HCT116 (cell line): ENCODE results near the gene HDAC2. TPM values are rescaled to one million over a fixed set of nuclear protein-coding genes. Genes with fewer than 3 reads are reported as not detected.

Source experiments
- ATAC-seq: fragments of 200-7000 bp; cut with Tn5 transposase; 2 replicates; pipeline ENCODE4 v1.9.1; 2020; ENCODE audit warnings: mild to moderate bottlenecking, moderate library complexity
- BruUV-seq: library from RNA; stranded (reverse); fragments of 400-500 nt; replicated peaks from 2 replicates; lab custom pipeline; 2021; lab: Mats Ljungman, UMichigan
- CTCF ChIA-PET: fragments of 300-600 bp; sonication (Branson Sonifier 250); formaldehyde crosslinking; loops from one replicate; lab custom pipeline; 2021; ENCODE audit warnings: antibody characterized with exemption; lab: Charles Lee
- POLR2A ChIA-PET: fragments of 300-600, 350-600 bp; sonication (Branson Sonifier 250); formaldehyde crosslinking; loops from one replicate; lab custom pipeline; 2021; ENCODE audit warnings: antibody characterized with exemption; lab: Charles Lee
- RAD21 ChIA-PET, 2 experiments: fragments of 300-600 bp; sonication (Branson Sonifier 250); formaldehyde crosslinking; loops; one replicate each; lab custom pipeline; 2023; ENCODE audit warnings: low total read pairs in 2 of 2; ENCODE audit not compliant: uncharacterized antibody in 2 of 2, unreplicated experiment in 2 of 2, low non-redundant PET in 1 of 2; lab: Charles Lee
- DNase-seq: peaks from one replicate; pipeline ENCODE4 v3.0.0-alpha.2; 2010; ENCODE audit warnings: low read depth, low spot score
- H2AFZ ChIP-seq: fragments of 200-600 bp; shearing (Covaris generic), sonication (generic); 2 replicates; pipeline ENCODE4 v1.6.1; 2017; ENCODE audit warnings: low read depth, mixed run types, mixed read lengths, antibody characterized with exemption, low read length; ENCODE audit not compliant: poor library complexity, severe bottlenecking
- H3K27ac ChIP-seq: 2 replicates; pipeline ENCODE4 v1.5.1; 2012; ENCODE audit warnings: low read depth, low read length
- H3K27me3 ChIP-seq: fragments of 200-600 bp; sonication (generic); 2 replicates; pipeline ENCODE4 v1.6.1; 2016; ENCODE audit warnings: mixed run types, low read length, mixed read lengths; ENCODE audit not compliant: insufficient read depth
- H3K36me3 ChIP-seq, 2 experiments: fragments of 200-500 bp in 1 of 2; fragments of 200-600 bp in 1 of 2; sonication (Bioruptor generic) in 1 of 2; sonication (generic) in 1 of 2; 2 replicates each; pipeline versions ENCODE4 v1.5.1 to v1.6.1; 2014 to 2016; ENCODE audit warnings: low read length in 2 of 2, inconsistent platforms in 1 of 2, mixed read lengths in 1 of 2, mixed run types in 1 of 2; ENCODE audit not compliant: insufficient read depth in 2 of 2, control insufficient read depth in 1 of 2
- H3K4me1 ChIP-seq, 2 experiments: fragments of 200-600 bp in 1 of 2; sonication (generic) in 1 of 2; 2 replicates each; pipeline versions ENCODE4 v1.5.1 to v1.6.1; 2012 to 2017; ENCODE audit warnings: low read length in 2 of 2, inconsistent platforms in 1 of 2, mild to moderate bottlenecking in 1 of 2, mixed read lengths in 1 of 2, mixed run types in 1 of 2, moderate library complexity in 1 of 2; ENCODE audit not compliant: insufficient read depth in 2 of 2, control insufficient read depth in 1 of 2
- H3K4me2 ChIP-seq: fragments of 200-600 bp; sonication (generic); 2 replicates; pipeline ENCODE4 v1.6.1; 2017; ENCODE audit warnings: mixed run types, low read length, mixed read lengths
- H3K4me3 ChIP-seq, 2 experiments: fragments of 200-600 bp in 1 of 2; sonication (generic) in 1 of 2; replicated peaks in 1 of 2; 2 replicates each; pipeline ENCODE4 v1.5.1; 2011 to 2016; ENCODE audit warnings: low read length in 2 of 2, control low read depth in 1 of 2, low read depth in 1 of 2, mild to moderate bottlenecking in 1 of 2, mixed read lengths in 1 of 2, mixed run types in 1 of 2
- H3K79me2 ChIP-seq: fragments of 200-600 bp; sonication (generic); 2 replicates; pipeline ENCODE4 v1.6.1; 2017; ENCODE audit warnings: mild to moderate bottlenecking, mixed run types, low read length, moderate library complexity, mixed read lengths; ENCODE audit not compliant: insufficient read depth
- H3K9ac ChIP-seq: fragments of 200-600 bp; sonication (generic); 2 replicates; pipeline ENCODE4 v1.6.1; 2016; ENCODE audit warnings: low read length, mixed read lengths
- H3K9me2 ChIP-seq: fragments of 200-600 bp; sonication (generic), shearing (Covaris generic); 2 replicates; pipeline ENCODE4 v1.6.1; 2017; ENCODE audit warnings: mixed run types, mild to moderate bottlenecking, moderate library complexity; ENCODE audit not compliant: insufficient read depth
- H3K9me3 ChIP-seq, 2 experiments: fragments of 200-500 bp in 1 of 2; fragments of 200-600 bp in 1 of 2; sonication (Bioruptor generic) in 1 of 2; sonication (generic) in 1 of 2; 2 replicates each; pipeline ENCODE4 v1.6.1; 2014 to 2017; ENCODE audit warnings: low read length in 2 of 2, mixed read lengths in 2 of 2, inconsistent platforms in 1 of 2, low read depth in 1 of 2, mild to moderate bottlenecking in 1 of 2, mixed run types in 1 of 2, moderate library complexity in 1 of 2; ENCODE audit not compliant: control insufficient read depth in 1 of 2, insufficient read depth in 1 of 2
- H4K20me1 ChIP-seq: fragments of 200-600 bp; sonication (generic), shearing (Covaris generic); 2 replicates; pipeline ENCODE4 v1.6.1; 2017; ENCODE audit warnings: mixed run types, mild to moderate bottlenecking, moderate library complexity; ENCODE audit not compliant: insufficient read depth
- CTCF ChIP-seq, 3 experiments: fragments of 200-600 bp in 1 of 3; sonication (generic) in 1 of 3; IDR thresholded peaks in 2 of 3; conservative IDR thresholded peaks in 1 of 3; 2 replicates each; pipeline ENCODE4 v1.5.1; 2012 to 2017; ENCODE audit warnings: low read depth in 2 of 3, low read length in 2 of 3, antibody characterized with exemption in 1 of 3, borderline replicate concordance in 1 of 3, control low read depth in 1 of 3, mild to moderate bottlenecking in 1 of 3, mixed read lengths in 1 of 3, mixed run types in 1 of 3, moderate library complexity in 1 of 3; ENCODE audit not compliant: insufficient read depth in 1 of 3
- EGR1 ChIP-seq: IDR thresholded peaks from 2 replicates; pipeline ENCODE4 v1.6.1; 2012; ENCODE audit warnings: low read depth
- EZH2 ChIP-seq: fragments of 200-600 bp; sonication (generic); IDR thresholded peaks from 2 replicates; pipeline ENCODE4 v1.6.1; 2017; ENCODE audit warnings: antibody characterized with exemption, mixed run types
- MAX ChIP-seq: IDR thresholded peaks from 2 replicates; pipeline ENCODE4 v1.6.1; 2012
- REST ChIP-seq: IDR thresholded peaks from 2 replicates; pipeline ENCODE4 v1.6.1; 2012; ENCODE audit warnings: low read depth
- SRF ChIP-seq: IDR thresholded peaks from 2 replicates; pipeline ENCODE4 v1.6.1; 2012; ENCODE audit warnings: low read depth
- TCF7L2 ChIP-seq: IDR thresholded peaks from 2 replicates; pipeline ENCODE4 v1.7.0; 2011; ENCODE audit warnings: borderline replicate concordance, inconsistent platforms; ENCODE audit not compliant: insufficient read depth, insufficient read length; ENCODE audit errors: extremely low read depth
- ZBTB33 ChIP-seq: IDR thresholded peaks from 2 replicates; pipeline ENCODE4 v1.6.1; 2011; ENCODE audit warnings: mild to moderate bottlenecking, low read length, moderate library complexity; ENCODE audit not compliant: insufficient replicate concordance; ENCODE audit errors: extremely low read depth
- intact Hi-C: fragments of 100-400 bp; cut with micrococcal nuclease; formaldehyde crosslinking; loops from 2 replicates; pipeline ENCODE4 v1.10.0; 2022
- total RNA-seq: library from RNA; stranded (reverse); gene quantifications from one replicate; pipeline ENCODE4 v1.2.1, GENCODE V29; 2021; ENCODE audit not compliant: unreplicated experiment

Gene HDAC2
- total RNA-seq, 1 experiment from 2014 or later: 153 TPM

GRCh38 chr6:114001354-114001753 is 30.4 kb upstream of the HDAC2 start:
- BruUV-seq: no TSS peak
- Histone ChIP-seq H3K4me3 (no peak overlapping the region), H3K79me2 (no peaks in the 10 kb centered on the region), H3K4me2 (no peak overlapping the region), H3K9me3 (no peaks in the 10 kb centered on the region), H3K9ac (no peak overlapping the region), H3K27ac (no peak overlapping the region), H3K9me2 (no peaks in the 10 kb centered on the region), H3K36me3 (no peaks in the 10 kb centered on the region), H3K4me1 (peaks cover 23 to 38% of the 10 kb centered on the region in 2 experiments), H3K27me3 (no peaks in the 10 kb centered on the region), H2AFZ (no peak overlapping the region), H4K20me1 (no peaks in the 10 kb centered on the region)
- TF ChIP-seq SRF (no peak), TCF7L2 (no peak), CTCF (IDR thresholded peaks at IDR 0.05 in 2 of 3, conservative IDR thresholded peaks at IDR 0.05 in 1 of 3; ENCODE audit: borderline replicate concordance in 1 of 3, insufficient read depth in 1 of 3, low read depth in 2 of 3, low read length in 2 of 3) (no peak), EZH2 (no peak)
- RAD21 ChIA-PET: no interaction called here
- DNase-seq: no peak
- ATAC-seq: no peak
- POLR2A ChIA-PET: no interaction called here
- intact Hi-C loops: no loop called here
- CTCF ChIA-PET: no interaction called here

- H3K4me1 ChIP-seq: peaks cover 33 to 51% of the 10 kb centered on the region in 2 experiments
- no peak overlapping the region for H3K4me3 ChIP-seq
- CTCF ChIA-PET: interaction anchor here (1.2 kb wide), 1 partner anchor 19 kb away, joined by 3 read pairs; no protein-coding TSS in a partner anchor
- RAD21 ChIA-PET: no interaction called here
- no peaks in the 10 kb centered on the region for H3K36me3 ChIP-seq
- BruUV-seq: no TSS peak
- no peak; the same call in 1 of the 2 replicates for ATAC-seq
- no peaks in the 10 kb centered on the region for H3K9me3 ChIP-seq
- H3K9me2 ChIP-seq: no peaks in the 10 kb centered on the region
- intact Hi-C loops: no loop called here
- H3K4me2 ChIP-seq: peak overlapping the region; percentile 12
- H3K79me2 ChIP-seq: no peaks in the 10 kb centered on the region
- POLR2A ChIA-PET: no interaction called here
- H3K27me3 ChIP-seq: no peaks in the 10 kb centered on the region
- DNase-seq: no peak
- no peak for TF ChIP-seq REST
- no peak for TF ChIP-seq ZBTB33
- no peak for TF ChIP-seq EGR1
- no peak for TF ChIP-seq TCF7L2
- no peak for TF ChIP-seq MAX
- no peak overlapping the region for H3K9ac ChIP-seq
- no peak overlapping the region for H3K27ac ChIP-seq
- no peaks in the 10 kb centered on the region for H4K20me1 ChIP-seq
- H2AFZ ChIP-seq: no peak overlapping the region
Observed at GRCh38 chr6:114000069-114000468, 29.1 kb upstream of the HDAC2 start.
